ENCODE data around the gene TEX36.
"Not testable (repeated sequence)": the region's sequence is repeated elsewhere in the genome, so short reads cannot be mapped to it uniquely, and the experiment has no call there.

Gene TEX36

DNA sequence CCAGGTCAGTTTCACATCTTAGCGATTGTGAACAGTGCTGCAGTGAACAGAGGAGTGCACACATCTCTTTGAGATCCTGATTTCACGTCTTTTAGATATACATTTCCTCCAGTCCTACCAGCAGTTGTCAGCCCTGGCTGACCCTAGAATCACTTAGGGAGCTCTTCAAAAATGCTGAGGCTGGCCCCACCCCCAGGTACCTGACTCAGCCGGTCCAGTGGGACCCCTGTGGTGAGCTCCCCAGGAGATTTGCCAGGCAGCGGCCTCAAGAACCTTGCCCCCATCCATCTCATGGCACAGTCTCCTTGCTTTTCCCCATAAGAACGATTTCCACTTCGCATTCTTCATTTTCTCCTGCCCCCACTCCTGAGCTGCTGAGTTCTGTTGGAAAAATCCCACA, 45.5 kb downstream of the TEX36 start:
- no peak for ATAC-seq (replicated peaks)
- DNase-seq = no peak
- H3K27me3 Mint-ChIP-seq = peaks cover 42 to 55% of the 10 kb centered on the region in 2 donors
- no peak overlapping the region for H3K27ac Mint-ChIP-seq
- no peaks in the 10 kb centered on the region for H3K4me1 Mint-ChIP-seq (ENCODE audit: low read depth in 2 of 2)
- no peak overlapping the region for H3K4me3 Mint-ChIP-seq
- H3K9me3 Mint-ChIP-seq = no peaks in the 10 kb centered on the region
- H3K36me3 Mint-ChIP-seq (ENCODE audit: insufficient read depth) = no peaks in the 10 kb centered on the region

DNA sequence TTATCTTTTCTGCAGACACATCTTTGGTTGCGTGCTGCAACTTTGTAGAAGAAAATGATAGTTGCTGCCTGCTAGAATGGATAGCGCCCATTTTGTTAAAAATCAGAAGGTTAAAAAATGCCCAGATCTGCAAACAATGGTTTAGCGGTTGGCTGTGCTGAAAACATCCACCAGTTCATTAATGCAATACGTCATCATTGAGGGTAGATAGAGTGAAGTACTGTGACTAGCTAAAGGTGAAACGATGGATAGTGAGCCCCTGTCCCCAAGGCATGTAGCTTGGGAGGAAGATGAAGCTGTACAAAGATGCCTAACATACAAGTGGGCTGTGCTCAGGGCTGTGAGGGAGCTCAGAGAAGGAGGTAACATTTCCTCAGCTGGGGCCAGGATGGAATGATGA, 48.4 kb downstream of the TEX36 start:
- no peaks in the 10 kb centered on the region for H3K36me3 Mint-ChIP-seq (ENCODE audit: insufficient read depth)
- no peak for DNase-seq
- no peak for ATAC-seq (replicated peaks)
- H3K4me3 Mint-ChIP-seq = no peak overlapping the region
- H3K9me3 Mint-ChIP-seq = no peaks in the 10 kb centered on the region
- H3K27ac Mint-ChIP-seq = no peak overlapping the region
- peaks cover 41 to 51% of the 10 kb centered on the region in 2 donors for H3K27me3 Mint-ChIP-seq
- H3K4me1 Mint-ChIP-seq (ENCODE audit: low read depth in 2 of 2) = no peaks in the 10 kb centered on the region

DNA sequence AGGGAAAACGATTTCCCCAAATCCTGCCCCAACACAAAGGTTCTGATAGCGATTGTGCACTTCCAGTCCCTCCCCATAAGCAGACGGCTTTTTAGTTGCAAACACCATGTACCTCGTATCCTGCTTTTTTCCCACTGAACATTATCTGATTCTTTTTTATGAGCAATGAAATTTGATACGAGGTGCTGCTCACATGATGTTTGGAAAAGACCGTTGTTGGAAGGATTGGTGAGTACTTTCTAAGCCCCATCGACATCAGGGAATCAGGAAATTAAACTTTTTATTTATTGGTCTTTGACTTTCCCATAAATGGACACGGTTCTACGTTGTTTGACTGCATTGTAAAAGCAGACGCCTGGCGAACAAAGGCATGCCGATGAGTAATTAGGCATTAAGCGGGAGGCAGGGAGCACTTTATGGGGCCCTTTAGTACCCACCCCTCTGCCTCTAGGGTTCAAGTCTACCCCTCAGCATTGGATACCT, 49.4 kb downstream of the TEX36 start:
- DNase-seq (no peak), ATAC-seq (replicated peaks) (no peak)
- no peaks in the 10 kb centered on the region for H3K4me1 Mint-ChIP-seq (ENCODE audit: low read depth in 2 of 2)
- no peaks in the 10 kb centered on the region for H3K36me3 Mint-ChIP-seq (ENCODE audit: insufficient read depth)
- peaks cover 38 to 43% of the 10 kb centered on the region in 2 donors for H3K27me3 Mint-ChIP-seq
- H3K27ac Mint-ChIP-seq = no peak overlapping the region
- H3K9me3 Mint-ChIP-seq = no peaks in the 10 kb centered on the region
- no peak overlapping the region for H3K4me3 Mint-ChIP-seq

DNA sequence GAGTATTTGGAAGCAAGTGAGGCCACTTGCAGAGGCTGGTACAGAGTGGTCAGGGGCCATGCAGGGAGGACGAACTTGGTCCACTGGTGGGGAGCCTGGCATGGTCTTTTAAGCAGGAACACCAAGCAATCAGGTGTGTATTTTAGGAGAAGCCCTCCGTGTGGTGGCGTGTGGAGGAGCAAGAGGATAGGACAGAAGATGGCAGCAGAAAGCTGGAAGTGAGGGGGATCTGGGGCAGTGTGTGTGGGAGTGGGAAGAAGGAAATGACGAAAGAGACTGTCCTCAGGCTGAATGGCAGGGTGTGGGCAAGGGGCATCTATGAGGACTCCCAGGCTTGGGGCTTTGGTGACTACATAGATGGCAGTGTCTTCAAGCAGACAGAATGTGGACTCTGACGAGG, 51.2 kb downstream of the TEX36 start:
- no peaks in the 10 kb centered on the region for H3K9me3 Mint-ChIP-seq
- no peak for ATAC-seq (replicated peaks)

DNA sequence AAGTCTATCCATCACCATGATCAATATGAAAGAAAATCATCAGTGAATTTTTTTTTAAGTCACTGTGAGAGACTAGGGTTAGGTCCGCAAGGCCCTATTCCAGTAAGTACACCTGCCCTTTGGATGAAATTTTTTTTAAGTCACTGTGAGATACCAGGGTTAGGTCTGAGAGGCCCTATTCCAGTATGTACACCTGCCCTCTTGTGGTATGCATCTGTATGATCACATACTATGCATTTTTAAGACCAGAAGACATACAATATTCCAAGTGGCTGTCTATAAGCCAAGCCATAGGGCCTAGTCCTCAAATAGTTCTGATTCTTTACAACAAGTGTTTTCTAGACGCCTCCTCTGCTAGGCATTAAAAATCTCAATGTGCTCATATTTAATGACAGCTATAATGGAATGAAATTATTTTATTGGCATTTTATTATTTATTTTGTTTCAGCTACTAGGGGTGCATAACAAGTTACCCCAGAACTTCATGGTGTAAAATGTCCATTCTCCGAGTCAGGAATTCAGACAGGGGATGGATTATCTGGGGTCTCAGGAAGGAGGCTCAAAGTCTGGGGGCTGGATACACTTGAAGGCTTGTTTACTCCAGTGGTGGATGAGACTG, 53.1 kb downstream of the TEX36 start:
- Mint-ChIP-seq H3K36me3 (ENCODE audit: insufficient read depth) (no peaks in the 10 kb centered on the region), H3K27me3 (peaks cover 39 to 58% of the 10 kb centered on the region in 2 donors), H3K4me3 (no peak overlapping the region), H3K4me1 (ENCODE audit: low read depth in 2 of 2) (no peaks in the 10 kb centered on the region), H3K27ac (no peak overlapping the region), H3K9me3 (no peaks in the 10 kb centered on the region)
- DNase-seq (no peak), ATAC-seq (replicated peaks) (no peak)

More for the DNA sequence above, 51.2 kb downstream of the TEX36 start:
- Mint-ChIP-seq H3K27me3 (peaks cover 27 to 38% of the 10 kb centered on the region in 2 donors), H3K4me3 (no peak overlapping the region), H3K4me1 (ENCODE audit: low read depth in 2 of 2) (no peaks in the 10 kb centered on the region), H3K27ac (no peak overlapping the region), H3K36me3 (ENCODE audit: insufficient read depth) (no peaks in the 10 kb centered on the region)
- no peak for DNase-seq

DNA sequence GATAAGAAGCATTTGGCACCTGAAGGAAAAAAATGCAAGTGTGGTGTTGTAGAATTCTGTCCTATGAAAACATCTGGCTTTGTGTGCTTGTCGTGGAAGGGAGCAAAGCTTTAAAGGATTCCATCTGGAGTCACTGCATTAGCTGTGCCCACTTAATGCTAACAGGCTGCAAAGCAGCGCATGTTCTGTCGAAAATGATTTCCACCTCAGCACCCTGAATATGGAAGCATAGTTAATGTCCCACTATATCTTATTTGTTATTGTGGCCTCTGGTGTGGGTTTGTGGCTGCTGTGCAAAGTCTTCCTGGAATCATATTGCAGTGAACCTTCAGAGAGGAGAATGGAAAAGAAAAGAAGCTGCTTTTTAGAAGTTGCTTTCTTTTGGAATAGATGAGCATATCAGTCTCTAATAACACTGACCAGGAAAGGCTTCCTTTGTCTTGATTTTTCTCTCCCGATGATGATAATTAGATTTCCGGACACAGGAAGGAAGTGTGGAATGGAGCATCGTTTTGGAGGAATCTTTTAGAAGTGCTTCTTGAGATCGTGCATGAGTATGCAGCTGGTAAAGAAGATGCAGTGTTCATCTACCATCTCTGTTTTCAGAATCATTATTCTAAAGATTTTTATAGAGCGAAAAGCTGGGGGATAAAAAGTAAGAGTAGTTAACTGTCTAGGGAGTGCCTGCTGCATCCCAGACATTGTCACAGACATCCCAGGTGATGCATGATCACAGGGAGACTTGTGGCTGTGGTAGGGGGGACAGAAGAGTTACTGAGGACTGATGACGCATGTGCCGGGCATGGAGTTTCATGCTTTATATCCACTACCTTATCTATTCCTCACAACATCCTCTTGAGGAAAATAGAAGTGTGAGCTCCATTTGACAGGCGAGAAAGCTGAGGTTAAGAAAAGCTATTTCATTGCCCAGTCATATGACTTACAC, 54.6 kb downstream of the TEX36 start:
- no peaks in the 10 kb centered on the region for H3K9me3 Mint-ChIP-seq
- H3K4me1 Mint-ChIP-seq (ENCODE audit: low read depth in 2 of 2) = no peaks in the 10 kb centered on the region
- H3K27me3 Mint-ChIP-seq = peaks cover 46 to 73% of the 10 kb centered on the region in 2 donors
- DNase-seq = no peak
- no peak overlapping the region for H3K27ac Mint-ChIP-seq
- no peak overlapping the region for H3K4me3 Mint-ChIP-seq
- ATAC-seq (replicated peaks) = no peak
- no peaks in the 10 kb centered on the region for H3K36me3 Mint-ChIP-seq (ENCODE audit: insufficient read depth)

DNA sequence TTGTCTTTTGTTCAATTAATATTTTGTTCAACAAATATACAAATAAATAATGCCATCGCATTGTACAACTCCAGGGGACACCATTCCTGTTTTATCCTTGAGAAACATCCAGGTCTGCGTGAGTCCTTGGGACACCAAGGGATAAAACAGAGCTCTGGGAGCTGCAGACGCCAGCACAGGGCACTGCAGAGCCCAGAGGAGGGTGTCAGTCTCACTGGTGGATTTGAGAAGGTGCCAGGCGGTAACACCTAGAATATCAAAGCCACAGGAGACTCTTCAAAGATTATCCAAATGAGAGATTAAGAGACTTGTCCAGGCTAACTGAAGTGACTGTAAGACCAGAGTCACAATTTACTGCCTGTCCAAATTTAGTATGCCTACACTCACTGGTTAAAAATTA, 55.3 kb downstream of the TEX36 start:
- Mint-ChIP-seq H3K27me3 (peaks cover 53 to 79% of the 10 kb centered on the region in 2 donors), H3K4me3 (no peak overlapping the region), H3K36me3 (ENCODE audit: insufficient read depth) (no peaks in the 10 kb centered on the region), H3K9me3 (no peaks in the 10 kb centered on the region), H3K27ac (no peak overlapping the region), H3K4me1 (ENCODE audit: low read depth in 2 of 2) (no peaks in the 10 kb centered on the region)
- ATAC-seq (replicated peaks) (no peak), DNase-seq (no peak)

DNA sequence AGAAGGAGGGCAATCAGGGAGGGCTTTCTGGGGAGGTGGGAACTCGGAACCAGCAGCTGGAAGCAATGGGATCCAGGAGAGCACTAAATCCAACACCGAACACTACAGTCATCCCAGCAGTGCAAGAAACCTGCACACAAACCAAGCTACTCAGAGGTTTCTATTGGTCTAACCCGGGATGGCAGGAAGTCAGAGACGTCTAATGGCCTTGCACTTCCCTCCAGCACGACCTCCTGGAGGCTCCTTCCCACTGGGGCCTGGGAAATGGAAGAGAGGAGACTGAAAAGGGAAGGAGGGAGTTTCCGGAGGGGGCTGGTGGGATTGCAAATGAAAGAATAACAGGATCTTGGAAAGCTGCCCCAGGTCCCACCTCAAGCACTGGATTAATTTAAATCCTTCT, 56.3 kb downstream of the TEX36 start:
- Mint-ChIP-seq H3K36me3 (ENCODE audit: insufficient read depth) (no peaks in the 10 kb centered on the region), H3K9me3 (no peaks in the 10 kb centered on the region), H3K4me3 (no peak overlapping the region), H3K4me1 (ENCODE audit: low read depth in 2 of 2) (no peaks in the 10 kb centered on the region), H3K27ac (no peak overlapping the region), H3K27me3 (peaks cover 48 to 79% of the 10 kb centered on the region in 2 donors)
- DNase-seq = no peak
- no peak for ATAC-seq (replicated peaks)

DNA sequence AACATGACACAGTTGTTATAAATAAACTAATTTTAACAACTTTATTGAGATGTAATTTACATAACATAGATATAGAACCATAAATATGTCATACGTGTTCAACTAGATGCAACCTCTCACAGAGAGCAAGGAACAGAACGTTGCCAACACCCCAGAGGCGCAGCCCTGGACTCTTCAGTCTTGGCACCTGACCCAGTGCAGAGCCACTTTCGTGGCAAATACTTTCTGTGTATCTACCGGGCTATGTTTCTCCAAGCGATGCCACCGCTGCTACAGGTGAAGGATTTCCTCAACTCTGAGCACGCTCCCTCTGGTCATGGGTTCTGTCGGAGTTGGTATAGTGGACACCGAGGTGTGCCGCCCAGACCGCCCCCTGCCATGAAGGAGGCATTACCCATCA, 57.4 kb downstream of the TEX36 start:
- no peak overlapping the region for H3K27ac Mint-ChIP-seq
- no peak for ATAC-seq (replicated peaks)
- no peak overlapping the region for H3K4me3 Mint-ChIP-seq
- no peaks in the 10 kb centered on the region for H3K9me3 Mint-ChIP-seq
- no peaks in the 10 kb centered on the region for H3K36me3 Mint-ChIP-seq (ENCODE audit: insufficient read depth)
- H3K4me1 Mint-ChIP-seq (ENCODE audit: low read depth in 2 of 2) = no peaks in the 10 kb centered on the region
- DNase-seq = no peak
- H3K27me3 Mint-ChIP-seq = peaks cover 40 to 79% of the 10 kb centered on the region in 2 donors

DNA sequence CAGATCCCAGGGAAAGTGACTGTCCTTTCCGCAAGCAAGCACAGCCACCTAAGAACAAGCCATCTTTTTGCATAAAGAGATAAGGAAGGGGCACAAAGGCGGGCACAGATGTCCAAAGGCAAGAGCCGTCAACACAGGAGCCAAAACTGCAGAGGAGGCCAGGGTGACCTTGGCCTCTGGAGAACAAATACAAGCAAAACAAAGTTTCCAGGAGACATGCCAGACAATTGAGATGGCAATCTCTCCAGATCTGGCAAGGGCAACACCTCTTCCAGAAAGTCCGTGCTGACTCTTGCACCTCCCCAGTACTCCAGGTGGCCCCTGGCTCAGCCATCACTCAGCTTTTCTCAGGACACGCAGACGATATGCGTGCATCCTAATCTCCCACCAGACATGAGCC, 58.2 kb downstream of the TEX36 start:
- H3K9me3 Mint-ChIP-seq = no peaks in the 10 kb centered on the region
- no peaks in the 10 kb centered on the region for H3K36me3 Mint-ChIP-seq (ENCODE audit: insufficient read depth)
- DNase-seq = no peak
- no peak overlapping the region for H3K27ac Mint-ChIP-seq
- H3K4me1 Mint-ChIP-seq (ENCODE audit: low read depth in 2 of 2) = no peaks in the 10 kb centered on the region
- ATAC-seq (replicated peaks) = no peak
- peaks cover 35 to 78% of the 10 kb centered on the region in 2 donors for H3K27me3 Mint-ChIP-seq
- H3K4me3 Mint-ChIP-seq = no peak overlapping the region

DNA sequence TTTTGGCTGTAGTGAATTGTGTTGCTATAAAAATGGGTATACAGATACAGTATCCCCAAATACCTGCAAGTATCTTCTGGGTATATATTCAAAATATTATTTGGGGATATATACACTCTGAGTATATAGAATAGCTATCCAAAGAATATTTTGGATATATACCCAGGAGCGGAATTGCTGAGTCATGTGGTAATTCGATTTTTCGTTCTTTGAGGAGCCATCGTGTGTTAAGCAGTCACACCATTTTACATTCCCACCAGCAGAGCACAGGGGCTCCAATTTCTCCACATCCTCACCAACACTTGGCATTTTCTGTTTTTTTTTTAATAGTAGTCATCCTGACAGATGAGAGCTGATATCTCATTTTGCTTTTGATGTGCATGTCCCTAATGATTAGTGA, 61.9 kb downstream of the TEX36 start:
- H3K9me3 Mint-ChIP-seq = no peaks in the 10 kb centered on the region
- H3K36me3 Mint-ChIP-seq (ENCODE audit: insufficient read depth) = no peaks in the 10 kb centered on the region
- H3K27ac Mint-ChIP-seq = no peak overlapping the region
- DNase-seq (no peak), ATAC-seq (replicated peaks) (no peak)
- peaks cover 26 to 59% of the 10 kb centered on the region in 2 donors for H3K27me3 Mint-ChIP-seq
- no peak overlapping the region for H3K4me3 Mint-ChIP-seq
- no peaks in the 10 kb centered on the region for H3K4me1 Mint-ChIP-seq (ENCODE audit: low read depth in 2 of 2)

DNA sequence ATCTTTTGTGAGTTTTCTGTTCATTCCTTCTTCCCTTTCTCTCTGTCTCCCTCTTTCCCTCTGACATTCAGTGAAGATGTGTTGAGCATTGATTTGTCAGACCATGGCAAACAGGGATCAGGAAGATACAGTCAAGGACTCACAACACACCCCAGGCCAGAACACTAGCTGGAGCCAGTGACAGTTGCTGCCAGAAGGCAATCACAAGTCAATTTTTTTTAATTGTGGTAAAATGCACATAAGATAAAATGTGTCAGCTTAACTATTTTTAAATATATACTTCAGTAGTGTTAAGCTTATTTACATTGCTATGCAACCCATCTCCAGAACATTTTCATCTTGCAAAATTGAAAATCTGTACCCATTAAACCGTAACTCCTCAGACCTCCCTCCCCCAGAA, 62.6 kb downstream of the TEX36 start:
- DNase-seq (no peak), ATAC-seq (replicated peaks) (no peak)
- H3K9me3 Mint-ChIP-seq = no peaks in the 10 kb centered on the region
- no peaks in the 10 kb centered on the region for H3K4me1 Mint-ChIP-seq (ENCODE audit: low read depth in 2 of 2)
- no peak overlapping the region for H3K27ac Mint-ChIP-seq
- no peak overlapping the region for H3K4me3 Mint-ChIP-seq
- H3K36me3 Mint-ChIP-seq (ENCODE audit: insufficient read depth) = no peaks in the 10 kb centered on the region
- peaks cover 24 to 53% of the 10 kb centered on the region in 2 donors for H3K27me3 Mint-ChIP-seq

DNA sequence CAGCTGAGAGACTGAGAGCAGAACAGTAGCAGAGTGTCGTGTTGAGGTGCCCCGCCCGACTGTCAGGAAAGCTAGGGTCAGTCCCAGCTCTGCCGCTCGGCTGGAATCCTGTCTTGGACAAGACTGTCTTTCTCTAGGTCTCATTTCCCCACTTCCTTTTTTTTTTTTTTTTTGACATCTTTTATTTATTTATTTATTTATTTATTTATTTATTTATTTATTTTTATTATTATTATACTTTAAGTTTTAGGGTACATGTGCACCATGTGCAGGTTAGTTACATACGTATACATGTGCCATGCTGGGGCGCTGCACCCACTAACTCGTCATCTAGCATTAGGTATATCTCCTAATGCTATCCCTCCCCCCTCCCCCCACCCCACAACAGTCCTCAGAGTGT, 69.9 kb downstream of the TEX36 start:
- H3K4me3 Mint-ChIP-seq; H3K4me1 Mint-ChIP-seq (ENCODE audit: low read depth in 2 of 2); DNase-seq; H3K27me3 Mint-ChIP-seq; ATAC-seq (replicated peaks); H3K9me3 Mint-ChIP-seq; H3K27ac Mint-ChIP-seq; H3K36me3 Mint-ChIP-seq (ENCODE audit: insufficient read depth): not testable (repeated sequence)

DNA sequence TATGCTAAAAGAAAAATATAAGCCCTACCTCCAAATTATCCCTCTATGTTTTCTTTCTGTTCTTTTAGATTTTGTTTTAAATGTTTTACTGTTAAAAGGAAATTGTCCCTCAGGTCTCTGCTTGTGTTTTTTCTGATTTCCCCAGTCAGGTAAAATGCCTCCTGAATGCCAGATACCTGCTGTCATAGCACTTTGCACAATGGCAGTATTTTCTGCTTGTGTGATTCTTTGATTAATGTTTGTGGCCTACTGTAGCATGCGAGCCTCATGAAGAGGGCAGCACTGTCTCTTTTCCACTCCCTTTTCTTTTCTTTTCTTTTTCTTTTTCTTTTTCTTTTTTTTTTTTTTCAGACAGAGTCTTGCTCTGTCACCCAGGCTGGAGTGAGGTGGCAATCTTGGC, 71.2 kb downstream of the TEX36 start:
- Mint-ChIP-seq H3K4me1 (ENCODE audit: low read depth in 2 of 2) (no peaks in the 10 kb centered on the region), H3K27ac (no peak overlapping the region), H3K4me3 (no peak overlapping the region), H3K36me3 (ENCODE audit: insufficient read depth) (no peaks in the 10 kb centered on the region), H3K9me3 (no peaks in the 10 kb centered on the region), H3K27me3 (peaks cover 0 to 8% of the 10 kb centered on the region in 2 donors)
- DNase-seq (no peak), ATAC-seq (replicated peaks) (no peak)

All from effector memory CD8-positive, alpha-beta T cell (primary cell).